ENCODE measurements around the gene LPP.
"Not testable (repeated sequence)": the region's sequence is repeated elsewhere in the genome, so short reads cannot be mapped to it uniquely, and the experiment has no call there.

The LPP gene

GRCh38 chr3:188595890-188596376, 442.0 kb downstream of the LPP start:
- DNase-seq: no peak

GRCh38 chr3:188598894-188599293, 444.9 kb downstream of the LPP start:
- no peak for DNase-seq

- no peak for DNase-seq
Measured at GRCh38 chr3:188602111-188602510, 448.2 kb downstream of the LPP start.

- no peak for DNase-seq
Measured at GRCh38 chr3:188602620-188603019, 448.7 kb downstream of the LPP start.

- DNase-seq: no peak
Measured at GRCh38 chr3:188604651-188605050, 450.7 kb downstream of the LPP start.

GRCh38 chr3:188605231-188605630, 451.3 kb downstream of the LPP start:
- DNase-seq: no peak

- DNase-seq: no peak
Measured at GRCh38 chr3:188605905-188606304, 451.9 kb downstream of the LPP start.

- DNase-seq: no peak
Measured at GRCh38 chr3:188607805-188608315, 453.9 kb downstream of the LPP start.

- DNase-seq: no peak
Measured at GRCh38 chr3:188608401-188608800, 454.4 kb downstream of the LPP start.

- DNase-seq: not testable (repeated sequence)
Measured at GRCh38 chr3:188613721-188614120, 459.8 kb downstream of the LPP start.

GRCh38 chr3:188617270-188617669, 463.3 kb downstream of the LPP start:
- no peak for DNase-seq

- no peak for DNase-seq
Measured at GRCh38 chr3:188617988-188618701, 464.2 kb downstream of the LPP start.

GRCh38 chr3:188620752-188621151, 466.8 kb downstream of the LPP start:
- DNase-seq: no peak

- DNase-seq: peak in 1 of 14 donors; percentile 42
Measured at GRCh38 chr3:188624384-188624783, 470.4 kb downstream of the LPP start.

- no peak for DNase-seq
Measured at GRCh38 chr3:188624828-188625227, 470.9 kb downstream of the LPP start.

GRCh38 chr3:188627652-188628051, 473.7 kb downstream of the LPP start:
- no peak for DNase-seq

GRCh38 chr3:188631291-188632010, 477.5 kb downstream of the LPP start:
- DNase-seq: no peak

GRCh38 chr3:188633206-188633605, 479.2 kb downstream of the LPP start:
- no peak for DNase-seq

GRCh38 chr3:188634285-188634684, 480.3 kb downstream of the LPP start:
- DNase-seq: no peak

GRCh38 chr3:188635258-188636042, 481.5 kb downstream of the LPP start:
- no peak for DNase-seq

- not testable (repeated sequence) for DNase-seq
Measured at GRCh38 chr3:188636292-188636691, 482.3 kb downstream of the LPP start.

GRCh38 chr3:188641076-188641475, 487.1 kb downstream of the LPP start:
- no peak for DNase-seq

GRCh38 chr3:188643736-188644135, 489.8 kb downstream of the LPP start:
- no peak for DNase-seq
